ENCODE results near the gene GFY.

GRCh38 chr19:49439836-49440235, 14.6 kb downstream of the GFY start:
- TF ChIP-seq POLR2AphosphoS5 (IDR thresholded peaks at IDR 0.05) (no peak), CTCF (IDR thresholded peaks at IDR 0.05) (no peak), EP300 (IDR thresholded peaks at IDR 0.05) (no peak)
